Karpas-422 (cell line): ENCODE results near the gene SYT9. TPM values are rescaled to one million over a fixed set of nuclear protein-coding genes. Genes with fewer than 3 reads are reported as not detected.

Source experiments
- DNase-seq: peaks from one replicate; pipeline ENCODE4 v3.0.0-alpha.2; 2015
- H2AFZ ChIP-seq: fragments of 200-600 bp; sonication (generic); 2 replicates; pipeline ENCODE4 v1.6.1; 2014; ENCODE audit warnings: antibody characterized with exemption, low read length, mixed read lengths
- H3K27ac ChIP-seq: fragments of 200-600 bp; sonication (generic); 2 replicates; pipeline ENCODE4 v1.5.1; 2014; ENCODE audit warnings: mild to moderate bottlenecking, low read length, moderate library complexity
- H3K27me3 ChIP-seq: fragments of 200-600 bp; sonication (generic); 2 replicates; pipeline ENCODE4 v1.6.1; 2014; ENCODE audit warnings: low read length, mixed read lengths
- H3K36me3 ChIP-seq: fragments of 200-600 bp; sonication (generic); 2 replicates; pipeline ENCODE4 v1.6.1; 2014; ENCODE audit warnings: low read length, mixed read lengths; ENCODE audit not compliant: insufficient read depth
- H3K4me1 ChIP-seq: fragments of 200-600 bp; sonication (generic); 2 replicates; pipeline ENCODE4 v1.6.1; 2014; ENCODE audit warnings: mild to moderate bottlenecking, low read length, mixed read lengths
- H3K4me2 ChIP-seq: fragments of 200-600 bp; sonication (generic); 2 replicates; pipeline ENCODE4 v1.6.1; 2014; ENCODE audit warnings: low read length, low read depth, mild to moderate bottlenecking; ENCODE audit not compliant: poor library complexity, severe bottlenecking
- H3K4me3 ChIP-seq: fragments of 200-600 bp; sonication (generic); 2 replicates; pipeline ENCODE4 v1.5.1; 2014; ENCODE audit warnings: mild to moderate bottlenecking, antibody characterized with exemption, low read length, mixed read lengths
- H3K79me2 ChIP-seq: fragments of 200-600 bp; sonication (generic); 2 replicates; pipeline ENCODE4 v1.6.1; 2014; ENCODE audit warnings: mild to moderate bottlenecking, low read length, mixed read lengths
- H3K9ac ChIP-seq: fragments of 200-600 bp; sonication (generic); 2 replicates; pipeline ENCODE4 v1.6.0; 2014; ENCODE audit warnings: low read length
- H3K9me2 ChIP-seq: fragments of 200-600 bp; sonication (generic), shearing (Covaris generic); replicated peaks from 2 replicates; pipeline ENCODE4 v1.6.0; 2014; ENCODE audit warnings: mild to moderate bottlenecking, low read length, moderate library complexity; ENCODE audit not compliant: insufficient read depth
- H3K9me3 ChIP-seq: fragments of 300-700, 200-600 bp; sonication (generic); 2 replicates; pipeline ENCODE4 v1.6.1; 2014; ENCODE audit warnings: low read length, mixed read lengths
- H4K20me1 ChIP-seq: fragments of 200-600 bp; sonication (generic); 2 replicates; pipeline ENCODE4 v1.6.1; 2014; ENCODE audit warnings: mild to moderate bottlenecking, antibody characterized with exemption, low read length, low read depth; ENCODE audit not compliant: insufficient read depth
- total RNA-seq: library from RNA; depleted of rRNA; stranded (reverse); fragments of >200 nt; shearing (Covaris generic); gene quantifications from 2 replicates; pipeline ENCODE4 v1.2.3, GENCODE V29; 2014; ENCODE audit warnings: low replicate concordance

SYT9 gene
- total RNA-seq, 1 experiment from 2014 or later: not detected

GRCh38 chr11:7489376-7489775 is 237.7 kb downstream of the SYT9 start:
- H3K27me3 ChIP-seq: no peaks in the 10 kb centered on the region
- no peaks in the 10 kb centered on the region for H3K9me3 ChIP-seq
- H2AFZ ChIP-seq: no peak overlapping the region
- no peak overlapping the region for H3K9ac ChIP-seq
- no peak overlapping the region for H3K4me2 ChIP-seq
- H3K79me2 ChIP-seq: no peaks in the 10 kb centered on the region
- no peaks in the 10 kb centered on the region for H3K9me2 ChIP-seq
- H4K20me1 ChIP-seq: no peaks in the 10 kb centered on the region
- DNase-seq: no peak
- no peak overlapping the region for H3K4me3 ChIP-seq
- no peak overlapping the region for H3K27ac ChIP-seq
- H3K4me1 ChIP-seq: peaks cover 7% of the 10 kb centered on the region
- H3K36me3 ChIP-seq: no peaks in the 10 kb centered on the region

- Histone ChIP-seq H3K9me3 (no peaks in the 10 kb centered on the region), H3K36me3 (no peaks in the 10 kb centered on the region), H3K27ac (no peak overlapping the region), H3K4me1 (peaks cover 9% of the 10 kb centered on the region), H4K20me1 (no peaks in the 10 kb centered on the region), H3K4me2 (no peak overlapping the region), H2AFZ (no peak overlapping the region), H3K4me3 (no peak overlapping the region), H3K9me2 (no peaks in the 10 kb centered on the region), H3K79me2 (no peaks in the 10 kb centered on the region), H3K9ac (no peak overlapping the region), H3K27me3 (no peaks in the 10 kb centered on the region)
- DNase-seq: no peak
Measured at GRCh38 chr11:7490054-7490453, 238.3 kb downstream of the SYT9 start.

- Histone ChIP-seq H3K27me3 (no peaks in the 10 kb centered on the region), H3K79me2 (no peaks in the 10 kb centered on the region), H4K20me1 (no peaks in the 10 kb centered on the region), H3K4me2 (no peak overlapping the region), H3K36me3 (no peaks in the 10 kb centered on the region), H2AFZ (no peak overlapping the region), H3K27ac (no peak overlapping the region), H3K9me2 (no peaks in the 10 kb centered on the region), H3K4me1 (peaks cover 14% of the 10 kb centered on the region), H3K9me3 (no peaks in the 10 kb centered on the region), H3K4me3 (no peak overlapping the region), H3K9ac (no peak overlapping the region)
- DNase-seq: no peak
Measured at GRCh38 chr11:7490535-7490934, 238.8 kb downstream of the SYT9 start.

GRCh38 chr11:7492253-7492652 is 240.5 kb downstream of the SYT9 start:
- H3K9me3 ChIP-seq: no peaks in the 10 kb centered on the region
- no peaks in the 10 kb centered on the region for H3K79me2 ChIP-seq
- DNase-seq: no peak
- H3K4me2 ChIP-seq: no peak overlapping the region
- no peaks in the 10 kb centered on the region for H4K20me1 ChIP-seq
- peaks cover 31% of the 10 kb centered on the region for H3K4me1 ChIP-seq
- H3K27me3 ChIP-seq: no peaks in the 10 kb centered on the region
- H3K9ac ChIP-seq: no peak overlapping the region
- H3K27ac ChIP-seq: no peak overlapping the region
- no peak overlapping the region for H3K4me3 ChIP-seq
- no peak overlapping the region for H2AFZ ChIP-seq
- H3K9me2 ChIP-seq: no peaks in the 10 kb centered on the region
- no peaks in the 10 kb centered on the region for H3K36me3 ChIP-seq

- no peaks in the 10 kb centered on the region for H4K20me1 ChIP-seq
- H3K36me3 ChIP-seq: no peaks in the 10 kb centered on the region
- no peak overlapping the region for H3K4me2 ChIP-seq
- no peaks in the 10 kb centered on the region for H3K9me2 ChIP-seq
- H3K4me3 ChIP-seq: no peak overlapping the region
- no peaks in the 10 kb centered on the region for H3K79me2 ChIP-seq
- H3K27me3 ChIP-seq: no peaks in the 10 kb centered on the region
- H2AFZ ChIP-seq: no peak overlapping the region
- no peak overlapping the region for H3K27ac ChIP-seq
- DNase-seq: no peak
- H3K9me3 ChIP-seq: no peaks in the 10 kb centered on the region
- H3K9ac ChIP-seq: no peak overlapping the region
- H3K4me1 ChIP-seq: peaks cover 44% of the 10 kb centered on the region
Measured at GRCh38 chr11:7493670-7494069, 242.0 kb downstream of the SYT9 start.

- Histone ChIP-seq H3K9me2 (no peaks in the 10 kb centered on the region), H3K36me3 (no peaks in the 10 kb centered on the region), H3K4me1 (peaks cover 44% of the 10 kb centered on the region), H3K4me3 (no peak overlapping the region), H3K9me3 (no peaks in the 10 kb centered on the region), H4K20me1 (no peaks in the 10 kb centered on the region), H3K27ac (no peak overlapping the region), H2AFZ (no peak overlapping the region), H3K79me2 (no peaks in the 10 kb centered on the region), H3K4me2 (no peak overlapping the region), H3K9ac (no peak overlapping the region), H3K27me3 (no peaks in the 10 kb centered on the region)
- DNase-seq: no peak
Measured at GRCh38 chr11:7494086-7494745, 242.5 kb downstream of the SYT9 start.

GRCh38 chr11:7495882-7496551 is 244.3 kb downstream of the SYT9 start:
- H3K4me1 ChIP-seq: peaks cover 46% of the 10 kb centered on the region
- H3K9me2 ChIP-seq: no peaks in the 10 kb centered on the region
- peak overlapping the region; percentile 39; the same call in 1 of the 2 replicates for H3K9ac ChIP-seq
- peak; percentile 94 for DNase-seq
- peak overlapping the region; percentile 92 for H3K27ac ChIP-seq
- no peaks in the 10 kb centered on the region for H4K20me1 ChIP-seq
- H3K4me3 ChIP-seq: 0 out of 2 replicates have a peak overlapping the region, but pooled peaks have one; percentile 24
- peak overlapping the region; percentile 64 for H3K4me2 ChIP-seq
- no peaks in the 10 kb centered on the region for H3K36me3 ChIP-seq
- no peaks in the 10 kb centered on the region for H3K9me3 ChIP-seq
- H2AFZ ChIP-seq: 0 out of 2 replicates have a peak overlapping the region, but pooled peaks have one; percentile 32
- no peaks in the 10 kb centered on the region for H3K27me3 ChIP-seq
- no peaks in the 10 kb centered on the region for H3K79me2 ChIP-seq

GRCh38 chr11:7498193-7498592 is 246.5 kb downstream of the SYT9 start:
- H3K27me3 ChIP-seq: no peaks in the 10 kb centered on the region
- H3K79me2 ChIP-seq: no peaks in the 10 kb centered on the region
- H3K4me1 ChIP-seq: peaks cover 46% of the 10 kb centered on the region
- no peaks in the 10 kb centered on the region for H4K20me1 ChIP-seq
- H3K9ac ChIP-seq: no peak overlapping the region
- no peaks in the 10 kb centered on the region for H3K9me3 ChIP-seq
- peak overlapping the region; percentile 92; the same call in 1 of the 2 replicates for H3K27ac ChIP-seq
- H2AFZ ChIP-seq: no peak overlapping the region
- no peaks in the 10 kb centered on the region for H3K9me2 ChIP-seq
- no peak overlapping the region for H3K4me2 ChIP-seq
- DNase-seq: no peak
- H3K36me3 ChIP-seq: no peaks in the 10 kb centered on the region
- H3K4me3 ChIP-seq: no peak overlapping the region
